IMR-90 (cell line): ENCODE data around the gene UNK. TPM values are rescaled to one million over a fixed set of nuclear protein-coding genes. Genes with fewer than 3 reads are reported as not detected.

Experiments
- ATAC-seq: fragments of 200-7000 bp; cut with Tn5 transposase; 2 replicates; pipeline ENCODE4 v1.9.1; 2020; ENCODE audit warnings: low read depth, mild to moderate bottlenecking, moderate library complexity
- BruUV-seq: library from RNA; stranded (reverse); fragments of 400-500 nt; replicated peaks from 2 replicates; lab custom pipeline; 2021; lab: Mats Ljungman, UMichigan
- CTCF ChIA-PET: fragments of 300-600 bp; formaldehyde crosslinking; extraction: SDS; loops from one replicate; lab custom pipeline; 2021; ENCODE audit warnings: antibody characterized with exemption; lab: Yijun Ruan, JAX
- POLR2A ChIA-PET: fragments of 300-600 bp; sonication (Branson Sonifier 250); formaldehyde crosslinking; loops from one replicate; lab custom pipeline; 2022; ENCODE audit warnings: antibody characterized with exemption; ENCODE audit not compliant: unreplicated experiment; lab: Charles Lee
- DNase-seq: peaks from one replicate; pipeline ENCODE4 v3.0.0; 2013
- H2AFZ ChIP-seq: replicated peaks from 2 replicates; pipeline ENCODE3; 2013; ENCODE audit warnings: low read length, mild to moderate bottlenecking; ENCODE audit not compliant: poor library complexity
- H2AK5ac ChIP-seq: 2 replicates; pipeline ENCODE4 v1.6.1; 2013; ENCODE audit warnings: low read depth, low read length, inconsistent platforms
- H2AK9ac ChIP-seq: replicated peaks from 2 replicates; pipeline ENCODE3; 2013; ENCODE audit warnings: mild to moderate bottlenecking, low read depth, low read length, moderate library complexity; ENCODE audit not compliant: poor library complexity
- H2BK120ac ChIP-seq: 2 replicates; pipeline ENCODE4 v1.6.1; 2013; ENCODE audit warnings: low read depth, low read length, inconsistent platforms
- H2BK15ac ChIP-seq: 3 replicates; pipeline ENCODE4 v1.6.1; 2013; ENCODE audit warnings: low read depth, low read length, inconsistent platforms
- H2BK20ac ChIP-seq: 2 replicates; pipeline ENCODE4 v1.6.1; 2013; ENCODE audit warnings: low read depth, mild to moderate bottlenecking, inconsistent platforms, low read length, moderate library complexity
- H2BK5ac ChIP-seq: 2 replicates; pipeline ENCODE4 v1.6.1; 2013; ENCODE audit warnings: mild to moderate bottlenecking, low read depth, low read length, inconsistent platforms; ENCODE audit not compliant: poor library complexity, severe bottlenecking
- H3K14ac ChIP-seq: replicated peaks from 2 replicates; pipeline ENCODE4 v1.6.1; 2013; ENCODE audit warnings: low read depth, low read length, inconsistent platforms
- H3K18ac ChIP-seq: 2 replicates; pipeline ENCODE4 v1.6.1; 2013; ENCODE audit warnings: low read depth, low read length, control low read depth
- H3K23ac ChIP-seq: 2 replicates; pipeline ENCODE4 v1.6.1; 2013; ENCODE audit warnings: low read depth, low read length, inconsistent platforms
- H3K27ac ChIP-seq: 2 replicates; pipeline ENCODE4 v1.5.1; 2013; ENCODE audit warnings: mild to moderate bottlenecking, control low read depth, low read length; ENCODE audit not compliant: insufficient read depth
- H3K27me3 ChIP-seq: 2 replicates; pipeline ENCODE4 v1.6.1; 2013; ENCODE audit warnings: low read length; ENCODE audit not compliant: control insufficient read depth, insufficient read depth
- H3K36me3 ChIP-seq: 2 replicates; pipeline ENCODE4 v1.6.1; 2013; ENCODE audit warnings: low read length, mixed read lengths; ENCODE audit not compliant: control insufficient read depth, insufficient read depth
- H3K4ac ChIP-seq: 2 replicates; pipeline ENCODE4 v1.6.1; 2013; ENCODE audit warnings: low read depth, low read length, inconsistent platforms
- H3K4me1 ChIP-seq: 2 replicates; pipeline ENCODE4 v1.6.1; 2013; ENCODE audit warnings: low read length, mixed read lengths; ENCODE audit not compliant: control insufficient read depth, insufficient read depth
- H3K4me2 ChIP-seq: 2 replicates; pipeline ENCODE4 v1.6.1; 2013; ENCODE audit warnings: low read depth, mild to moderate bottlenecking, control low read depth, low read length, moderate library complexity
- H3K4me3 ChIP-seq: 2 replicates; pipeline ENCODE4 v1.5.1; 2013; ENCODE audit warnings: low read depth, mild to moderate bottlenecking, control low read depth, low read length, moderate library complexity; ENCODE audit not compliant: insufficient read depth
- H3K56ac ChIP-seq: 2 replicates; pipeline ENCODE4 v1.6.1; 2013; ENCODE audit warnings: low read length, inconsistent platforms; ENCODE audit not compliant: insufficient read depth; ENCODE audit errors: extremely low read depth
- H3K79me1 ChIP-seq, 2 experiments: 2 replicates each; pipeline ENCODE4 v1.6.1; 2013; ENCODE audit warnings: low read length in 2 of 2, inconsistent platforms in 1 of 2, low read depth in 1 of 2
- H3K9ac ChIP-seq: 2 replicates; pipeline ENCODE4 v1.6.1; 2013; ENCODE audit warnings: low read depth, low read length, control low read depth
- H3K9me1 ChIP-seq: 2 replicates; pipeline ENCODE4 v1.6.1; 2013; ENCODE audit warnings: low read length, inconsistent platforms; ENCODE audit not compliant: insufficient read depth
- H3K9me3 ChIP-seq: 2 replicates; pipeline ENCODE4 v1.6.1; 2013; ENCODE audit warnings: low read length; ENCODE audit not compliant: control insufficient read depth, insufficient read depth
- H4K20me1 ChIP-seq: 2 replicates; pipeline ENCODE4 v1.6.1; 2013; ENCODE audit warnings: low read length, inconsistent platforms; ENCODE audit not compliant: insufficient read depth
- H4K5ac ChIP-seq: 2 replicates; pipeline ENCODE4 v1.6.1; 2013; ENCODE audit warnings: mild to moderate bottlenecking, low read depth, low read length, control low read depth
- H4K8ac ChIP-seq, 2 experiments: 2 replicates each; pipeline ENCODE4 v1.6.1; 2013; ENCODE audit warnings: low read depth in 2 of 2, low read length in 2 of 2, control low read depth in 1 of 2, inconsistent platforms in 1 of 2
- H4K91ac ChIP-seq: 2 replicates; pipeline ENCODE4 v1.6.1; 2013; ENCODE audit warnings: low read depth, low read length, inconsistent platforms; ENCODE audit not compliant: insufficient read depth
- BHLHE40 ChIP-seq: fragments of 150-350 bp; IDR thresholded peaks from 2 replicates; pipeline ENCODE4 v1.6.1; 2016; ENCODE audit warnings: mild to moderate bottlenecking, low read depth, low read length
- CEBPB ChIP-seq: IDR thresholded peaks from 2 replicates; pipeline ENCODE4 v1.6.1; 2012; ENCODE audit warnings: low read depth, low read length, improper control_type of control experiment
- CTCF ChIP-seq: conservative IDR thresholded peaks from 2 replicates; pipeline ENCODE4 v1.5.1; 2012; ENCODE audit warnings: mild to moderate bottlenecking, low read depth, low read length, improper control_type of control experiment
- ELK1 ChIP-seq: fragments of 150-350 bp; IDR thresholded peaks from 2 replicates; pipeline ENCODE4 v1.6.1; 2016; ENCODE audit warnings: low read depth, mild to moderate bottlenecking, low read length, moderate library complexity, borderline replicate concordance
- MAFK ChIP-seq: IDR thresholded peaks from 2 replicates; pipeline ENCODE4 v1.6.1; 2012; ENCODE audit warnings: low read depth, low read length, improper control_type of control experiment
- MXI1 ChIP-seq: IDR thresholded peaks from 2 replicates; pipeline ENCODE4 v1.6.1; 2012; ENCODE audit warnings: low read depth, mild to moderate bottlenecking, low read length, moderate library complexity, borderline replicate concordance
- NFE2L2 ChIP-seq: fragments of 150-350 bp; IDR thresholded peaks from 2 replicates; pipeline ENCODE4 v1.6.1; 2016; ENCODE audit warnings: low read depth, mild to moderate bottlenecking, low read length
- POLR2A ChIP-seq: IDR thresholded peaks from 2 replicates; pipeline ENCODE4 v1.6.1; 2012; ENCODE audit warnings: mild to moderate bottlenecking, low read depth, low read length
- RAD21 ChIP-seq: IDR thresholded peaks from 2 replicates; pipeline ENCODE4 v1.6.1; 2012; ENCODE audit warnings: low read length, improper control_type of control experiment
- SMC3 ChIP-seq: fragments of 150-350 bp; IDR thresholded peaks from 2 replicates; pipeline ENCODE4 v1.6.1; 2016; ENCODE audit warnings: low read depth, mild to moderate bottlenecking, antibody characterized with exemption, low read length, moderate library complexity
- USF2 ChIP-seq: fragments of 150-350 bp; IDR thresholded peaks from 2 replicates; pipeline ENCODE4 v1.6.1; 2017; ENCODE audit warnings: mild to moderate bottlenecking, antibody characterized with exemption, low read length, low read depth
- WGBS, 2 experiments: methylation state at CpG; one replicate each; pipeline versions ENCODE4 v1.1.5 to v1.1.7; 2013; ENCODE audit warnings: missing lambda C conversion rate in 2 of 2; ENCODE audit not compliant: insufficient read length in 1 of 2; ENCODE audit errors: extremely low coverage in 2 of 2; 5-methylcytosine and 5-hydroxymethylcytosine counted together
- dilution Hi-C: fragments of 300-500 bp; cut with HindIII; formaldehyde crosslinking; loops from one replicate; pipeline ENCODE4 v1.14.3; 2018; ENCODE audit warnings: low sequenced_read_pairs; ENCODE audit not compliant: unreplicated experiment
- in situ Hi-C: fragments of 300-500 bp; cut with MboI; formaldehyde crosslinking; loops from 3 replicates; pipeline ENCODE4 v1.14.3; 2019; ENCODE audit warnings: low sequenced_read_pairs, inconsistent platforms, mixed read lengths
- intact Hi-C: fragments of 100-400 bp; cut with micrococcal nuclease; formaldehyde crosslinking; loops from 2 replicates; pipeline ENCODE4 v1.10.0; 2022
- polyA plus RNA-seq, 3 experiments: library from polyadenylated mRNA; depleted of rRNA; stranded (reverse); fragments of >200 nt; gene quantifications; 2 replicates each; pipeline ENCODE4 v1.2.3, GENCODE V29; 2012; ENCODE audit warnings: low replicate concordance in 1 of 3
- total RNA-seq: library from RNA; depleted of rRNA; stranded (reverse); fragments of >200 nt; gene quantifications from 2 replicates; pipeline ENCODE4 v1.2.3, GENCODE V29; 2012

UNK gene
- total and polyA plus RNA-seq, 2 of the 4 experiments (the other 2 are of a cell fraction): 15.4 to 17.3 TPM

GRCh38 chr17:75842411-75842810, 57.8 kb downstream of the UNK start:
- H3K9me3 ChIP-seq: no peaks in the 10 kb centered on the region
- no TSS peak for BruUV-seq
- no peak overlapping the region for H3K4me2 ChIP-seq
- H3K23ac ChIP-seq: no peak overlapping the region
- H4K20me1 ChIP-seq: no peaks in the 10 kb centered on the region
- H3K56ac ChIP-seq: no peak overlapping the region
- H2BK20ac ChIP-seq: no peak overlapping the region
- H3K27me3 ChIP-seq: no peaks in the 10 kb centered on the region
- DNase-seq (no peak), ATAC-seq (no peak)
- H3K4ac ChIP-seq: no peak overlapping the region
- in situ Hi-C loops: no loop called here
- H4K91ac ChIP-seq: no peak overlapping the region
- intact Hi-C loops: no loop called here
- H3K14ac ChIP-seq: no peak overlapping the region
- dilution Hi-C loops: no loop called here
- no peak overlapping the region for H2AFZ ChIP-seq
- no peak overlapping the region for H2BK15ac ChIP-seq
- peaks cover 17% of the 10 kb centered on the region; the same call in 1 of the 2 replicates for H3K36me3 ChIP-seq
- 0 out of 4 replicates have a peak, but pooled peaks cover 0 to 2% of the 10 kb centered on the region in 2 experiments for H3K79me1 ChIP-seq
- no peak overlapping the region for H2BK120ac ChIP-seq
- H2AK5ac ChIP-seq: no peak overlapping the region
- no peak overlapping the region for H4K8ac ChIP-seq
- WGBS, 2 experiments: 80% methylated on average over 2 of the region's 18 CpGs; no CpG with 5 or more reads in 1 of the 2 experiments
- CTCF ChIA-PET: no interaction called here
- POLR2A ChIA-PET: no interaction called here
- H4K5ac ChIP-seq: no peak overlapping the region
- peaks cover 6% of the 10 kb centered on the region for H3K4me1 ChIP-seq
- H3K9me1 ChIP-seq: 0 out of 2 replicates have a peak, but pooled peaks cover 4% of the 10 kb centered on the region
- no peak overlapping the region for H3K27ac ChIP-seq
- H3K9ac ChIP-seq: no peak overlapping the region
- no peak overlapping the region for H2AK9ac ChIP-seq
- no peak overlapping the region for H3K4me3 ChIP-seq
- no peak overlapping the region for H2BK5ac ChIP-seq
- TF ChIP-seq BHLHE40 (no peak), MXI1 (no peak), USF2 (no peak), ELK1 (no peak), POLR2A (no peak), CEBPB (no peak), RAD21 (no peak), MAFK (no peak), NFE2L2 (no peak), CTCF (no peak), SMC3 (no peak)
- H3K18ac ChIP-seq: no peak overlapping the region
